HepG2 (cell line): ENCODE measurements around the gene DSCAML1. TPM values are rescaled to one million over a fixed set of nuclear protein-coding genes. Genes with fewer than 3 reads are reported as not detected.

Source experiments
- ATAC-seq: fragments of 200-7000 bp; cut with Tn5 transposase; 3 replicates; pipeline ENCODE4 v1.9.1; 2020; ENCODE audit warnings: mild to moderate bottlenecking, moderate library complexity
- BruUV-seq: library from RNA; stranded (reverse); fragments of 400-500 nt; replicated peaks from 2 replicates; lab custom pipeline; 2021; lab: Mats Ljungman, UMichigan
- CTCF ChIA-PET: fragments of 300-600 bp; formaldehyde crosslinking; extraction: SDS; loops from one replicate; lab custom pipeline; 2021; ENCODE audit warnings: low total read pairs, inconsistent platforms, low intra/inter-chr PET ratio; lab: Yijun Ruan, JAX
- POLR2A ChIA-PET: fragments of 350-600 bp; sonication (Branson Sonifier 250); formaldehyde crosslinking; loops from one replicate; lab custom pipeline; 2020; ENCODE audit warnings: antibody characterized with exemption, inconsistent platforms; lab: Yijun Ruan, JAX
- DNase-seq: peaks from one replicate; pipeline ENCODE4 v3.0.0-alpha.2; 2015; ENCODE audit warnings: low spot score
- FAIRE-seq: peaks from 3 replicates; lab custom pipeline; 2011; peaks lifted over from hg19 to GRCh38; lab: Jason Lieb, UNC
- H2AFZ ChIP-seq: one replicate; pipeline ENCODE4 v1.6.1; 2011; ENCODE audit warnings: low read length, inconsistent platforms
- H3K27ac ChIP-seq: fragments of 300-600 bp; 3 replicates; pipeline ENCODE4 v1.8.0; 2011; ENCODE audit warnings: mixed run types, mild to moderate bottlenecking, mixed read lengths, low read length, inconsistent platforms; ENCODE audit not compliant: insufficient read depth; ENCODE audit errors: extremely low read length
- H3K27me3 ChIP-seq, 2 experiments: fragments of 200-600 bp in 1 of 2; 2 replicates in 1 of 2; 3 replicates in 1 of 2; pipeline versions ENCODE4 v1.6.0 to v1.8.0; 2011; ENCODE audit warnings: low read length in 2 of 2, mild to moderate bottlenecking in 2 of 2, moderate library complexity in 2 of 2, inconsistent platforms in 1 of 2; ENCODE audit not compliant: insufficient read depth in 2 of 2, control insufficient read depth in 1 of 2
- H3K36me3 ChIP-seq, 2 experiments: fragments of 200-600 bp in 1 of 2; replicated peaks in 1 of 2; 2 replicates in 1 of 2; 3 replicates in 1 of 2; pipeline versions ENCODE4 v1.5.1 to v1.8.0; 2011; ENCODE audit warnings: low read length in 2 of 2, inconsistent platforms in 1 of 2; ENCODE audit not compliant: insufficient read depth in 2 of 2, control insufficient read depth in 1 of 2
- H3K4me1 ChIP-seq: 2 replicates; pipeline ENCODE4 v1.5.1; 2012; ENCODE audit warnings: low read length, inconsistent platforms; ENCODE audit not compliant: insufficient read depth
- H3K4me2 ChIP-seq: 2 replicates; pipeline ENCODE4 v1.6.0; 2011; ENCODE audit warnings: low read depth, low read length, inconsistent platforms
- H3K4me3 ChIP-seq, 3 experiments: fragments of 200-600 bp in 1 of 3; sonication (generic), shearing (Covaris generic) in 1 of 3; replicated peaks in 1 of 3; 2 replicates each; pipeline ENCODE4 v1.5.1; 2011 to 2016; ENCODE audit warnings: low read length in 3 of 3, inconsistent platforms in 2 of 3, low read depth in 2 of 3, mild to moderate bottlenecking in 2 of 3, control low read depth in 1 of 3, mixed read lengths in 1 of 3; ENCODE audit not compliant: insufficient read depth in 1 of 3
- H3K79me2 ChIP-seq: one replicate; pipeline ENCODE4 v1.6.1; 2011; ENCODE audit warnings: low read length, inconsistent platforms; ENCODE audit not compliant: insufficient read depth
- H3K9ac ChIP-seq: 2 replicates; pipeline ENCODE4 v1.6.0; 2011; ENCODE audit warnings: mild to moderate bottlenecking, low read depth, low read length, inconsistent platforms; ENCODE audit not compliant: insufficient read depth
- H3K9me3 ChIP-seq: 2 replicates; pipeline ENCODE4 v1.5.1; 2012; ENCODE audit warnings: mild to moderate bottlenecking, low read length
- H4K20me1 ChIP-seq: 2 replicates; pipeline ENCODE4 v1.6.0; 2011; ENCODE audit warnings: inconsistent platforms, mild to moderate bottlenecking, low read length, moderate library complexity; ENCODE audit not compliant: insufficient read depth
- AKNA ChIP-seq: sonication (generic); formaldehyde crosslinking; IDR thresholded peaks from 2 replicates; pipeline ENCODE4 v1.4.0; 2020; ENCODE audit warnings: missing genetic modification reagents, borderline replicate concordance
- HOXD1 ChIP-seq: sonication (generic); formaldehyde crosslinking; IDR thresholded peaks from 2 replicates; pipeline ENCODE4 v1.5.0; 2020; ENCODE audit warnings: missing genetic modification reagents
- NFKB2 ChIP-seq: sonication (generic); formaldehyde crosslinking; IDR thresholded peaks from 2 replicates; pipeline ENCODE4 v1.4.0; 2020; ENCODE audit warnings: missing genetic modification reagents, borderline replicate concordance
- POGZ ChIP-seq: sonication (generic); formaldehyde crosslinking; IDR thresholded peaks from 2 replicates; pipeline ENCODE4 v1.4.0; 2020; ENCODE audit warnings: mild to moderate bottlenecking, missing genetic modification reagents
- TAF15 ChIP-seq: fragments of 200-400 bp; formaldehyde crosslinking; IDR thresholded peaks from one replicate; pipeline ENCODE4 v1.6.1; 2018; ENCODE audit warnings: mild to moderate bottlenecking, low read depth, low read length; ENCODE audit not compliant: poor library complexity, severe bottlenecking
- ZNF225 ChIP-seq: sonication (generic); formaldehyde crosslinking; IDR thresholded peaks from 2 replicates; pipeline ENCODE4 v1.4.0; 2020; ENCODE audit warnings: mild to moderate bottlenecking, missing genetic modification reagents
- ZNF256 ChIP-seq: sonication (generic); formaldehyde crosslinking; conservative IDR thresholded peaks from 2 replicates; pipeline ENCODE4 v1.4.0; 2020; ENCODE audit warnings: missing genetic modification reagents
- WGBS: methylation state at CpG from one replicate; pipeline ENCODE4 v1.1.6; 2017; ENCODE audit warnings: low lambda C conversion rate; 5-methylcytosine and 5-hydroxymethylcytosine counted together
- in situ Hi-C: cut with HindIII; loops from 2 replicates; pipeline ENCODE4 v1.10.0; 2017; ENCODE audit warnings: low pct_unique_long_range_greater_than_20kb; ENCODE audit not compliant: extremely low pct_ligation_motif_present
- intact Hi-C: fragments of 100-400 bp; cut with micrococcal nuclease; formaldehyde crosslinking; loops from one replicate; pipeline ENCODE4 v1.10.0; 2022; ENCODE audit not compliant: unreplicated experiment
- polyA plus RNA-seq, 8 experiments: library from polyadenylated mRNA; depleted of rRNA in 3 of 8; stranded (reverse) in 7 of 8; unstranded in 1 of 8; fragments of >200 nt; fragmentation: Illumina TruSeq in 4 of 8; extraction: Trizol in 4 of 8; gene quantifications; 2 replicates each; pipeline versions ENCODE4 v1.2.1 to v1.2.3, GENCODE V29; 2011 to 2016; ENCODE audit warnings: low read depth in 4 of 8, missing spikeins in 1 of 8, mixed read lengths in 1 of 8; ENCODE audit not compliant: insufficient read depth in 1 of 8
- total RNA-seq, 5 experiments: library from RNA; depleted of rRNA; stranded (reverse); fragments of >200 nt; fragmentation: Illumina TruSeq; extraction: Trizol; gene quantifications; 2 replicates each; pipeline ENCODE4 v1.2.3, GENCODE V29; 2016; ENCODE audit warnings: low read depth in 1 of 5

DSCAML1 gene
- total and polyA plus RNA-seq, 2 of the 13 experiments (the other 11 are each of a cell fraction or from before 2014, with no cell fraction given): 0.29 to 0.40 TPM

- H3K36me3 ChIP-seq: no peaks in the 10 kb centered on the region
- ATAC-seq: no peak
- intact Hi-C loops: no loop called here
- no peaks in the 10 kb centered on the region for H4K20me1 ChIP-seq
- no peak for DNase-seq
- no peaks in the 10 kb centered on the region; a peak in 1 of 5 replicates for H3K27me3 ChIP-seq
- H3K79me2 ChIP-seq: no peaks in the 10 kb centered on the region
- FAIRE-seq: no peak
- H3K9me3 ChIP-seq: no peaks in the 10 kb centered on the region
- ChIA-PET POLR2A (no interaction called here), CTCF (no interaction called here)
- in situ Hi-C loops: no loop called here
- H3K27ac ChIP-seq: no peak overlapping the region
- WGBS: 11% methylated on average over 4 of the region's 5 CpGs
- H3K4me1 ChIP-seq: no peaks in the 10 kb centered on the region
- no peak overlapping the region for H3K4me2 ChIP-seq
- no peak for TF ChIP-seq HOXD1 (CRISPR knock-in tag)
- TF ChIP-seq NFKB2: no peak
- TF ChIP-seq POGZ (CRISPR knock-in tag): no peak
- TF ChIP-seq AKNA (CRISPR knock-in tag): no peak
- no peak for TF ChIP-seq TAF15
- no peak for TF ChIP-seq ZNF256 (CRISPR knock-in tag)
- TF ChIP-seq ZNF225 (CRISPR knock-in tag): no peak
- TF ChIP-seq, all 625 proteins: peak for 0
- Histone ChIP-seq H3K9ac (no peak overlapping the region), H3K4me3 (no peak overlapping the region), H2AFZ (no peak overlapping the region)
- BruUV-seq: no TSS peak
Observed at GRCh38 chr11:117734601-117735024, 62.4 kb downstream of the DSCAML1 start.
